GM12864 (cell line): ENCODE data around the gene COTL1.
"Not testable (repeated sequence)": the region's sequence is repeated elsewhere in the genome, so short reads cannot be mapped to it uniquely, and the experiment has no call there.

Experiments
- DNase-seq: peaks from one replicate; pipeline ENCODE4 v3.0.0-alpha.2; 2011; ENCODE audit warnings: low read depth
- H3K4me3 ChIP-seq: 2 replicates; pipeline ENCODE4 v1.5.1; 2011; ENCODE audit warnings: mild to moderate bottlenecking, low read depth, low read length, control low read depth
- CTCF ChIP-seq: IDR thresholded peaks from 2 replicates; pipeline ENCODE4 v1.5.1; 2011; ENCODE audit warnings: low read depth, mild to moderate bottlenecking, moderate library complexity, low read length, control low read depth, inconsistent platforms; ENCODE audit errors: missing control alignments

The COTL1 gene

DNA sequence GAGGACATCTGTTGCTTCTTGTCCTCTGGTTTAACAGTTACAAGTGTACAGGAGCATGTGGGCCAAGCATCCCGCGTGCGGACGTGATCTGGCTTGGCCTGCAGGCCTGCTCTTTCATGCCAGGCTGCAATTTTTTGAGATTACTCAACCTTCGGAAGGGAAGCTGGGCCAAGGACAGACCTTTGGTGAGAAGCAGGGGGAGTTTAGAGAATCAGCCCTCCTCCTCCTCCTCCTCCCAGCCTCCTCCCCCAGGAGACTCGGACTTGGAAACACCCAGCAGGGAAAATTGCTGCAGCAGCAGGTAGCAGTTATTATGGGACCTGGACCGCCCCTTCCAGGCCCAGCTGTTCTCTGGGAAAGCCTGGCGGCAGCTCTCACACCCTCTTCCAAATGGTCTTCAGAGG, 25.3 kb upstream of the COTL1 start:
- no peak for DNase-seq
- no peak overlapping the region for H3K4me3 ChIP-seq
- no peak for TF ChIP-seq CTCF

GRCh38 chr16:84641643-84642358, 23.9 kb upstream of the COTL1 start:
- TF ChIP-seq CTCF: no peak
- DNase-seq: no peak
- H3K4me3 ChIP-seq: peak overlapping the region; percentile 28; the same call in 1 of the 2 replicates

- no peak overlapping the region for H3K4me3 ChIP-seq
- no peak for DNase-seq
- no peak for TF ChIP-seq CTCF
These were observed 22.3 kb upstream of the COTL1 start for GRCh38 chr16:84640145-84640544.

DNA sequence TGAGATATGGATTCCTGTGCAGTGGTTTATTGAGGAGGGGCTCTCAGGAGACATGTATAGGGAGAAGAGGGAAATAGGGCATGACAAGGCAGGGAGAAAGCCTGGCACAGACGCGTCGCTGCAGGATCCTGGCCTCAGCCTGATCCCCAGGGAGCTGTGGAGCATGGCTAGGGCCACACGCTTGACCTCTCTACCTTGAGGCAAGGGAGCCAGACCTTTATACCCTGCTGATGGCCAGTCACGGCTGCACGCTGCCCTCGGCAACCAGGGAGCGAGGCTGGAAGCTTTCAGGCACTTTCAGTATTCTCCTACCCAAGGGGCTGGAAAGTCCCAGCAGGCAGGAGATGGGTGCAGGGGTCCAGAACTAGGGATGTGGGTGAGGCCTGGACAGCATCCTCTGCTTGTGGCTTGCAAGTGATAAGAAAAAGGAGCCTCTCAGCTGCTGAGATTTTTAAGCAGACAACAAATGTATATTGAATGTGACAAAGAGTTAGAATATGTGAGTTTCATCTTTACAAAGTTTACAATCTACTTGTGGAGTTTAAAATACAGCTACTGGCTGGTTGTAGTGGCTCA, 20.4 kb upstream of the COTL1 start:
- no peak for TF ChIP-seq CTCF
- DNase-seq: no peak
- no peak overlapping the region for H3K4me3 ChIP-seq

DNA sequence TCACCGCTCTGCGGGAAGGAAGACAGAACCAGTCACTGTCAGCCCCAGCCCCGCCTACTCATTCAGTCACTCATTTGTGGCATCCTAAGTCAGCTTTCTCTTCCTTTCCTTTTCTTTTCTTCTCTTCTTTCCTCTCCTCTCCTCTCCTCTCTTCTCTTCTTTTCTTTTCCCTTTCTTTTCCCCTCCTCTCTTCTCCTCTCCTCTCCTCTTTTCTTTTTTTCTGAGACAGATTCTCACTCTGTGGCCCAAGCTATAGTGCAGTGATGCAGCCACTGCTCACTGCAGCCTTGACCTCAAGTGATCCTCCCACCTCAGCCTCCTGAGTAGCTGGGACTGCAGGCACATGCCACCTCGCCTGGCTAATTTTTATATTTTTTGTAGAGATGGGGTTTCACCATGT, 19.8 kb upstream of the COTL1 start:
- no peak for DNase-seq
- no peak overlapping the region for H3K4me3 ChIP-seq
- TF ChIP-seq CTCF: no peak

GRCh38 chr16:84635702-84636101, 17.8 kb upstream of the COTL1 start:
- no peak for TF ChIP-seq CTCF
- H3K4me3 ChIP-seq: no peak overlapping the region
- DNase-seq: no peak

GRCh38 chr16:84633622-84634021, 15.7 kb upstream of the COTL1 start:
- DNase-seq: no peak
- no peak for TF ChIP-seq CTCF
- no peak overlapping the region for H3K4me3 ChIP-seq

DNA sequence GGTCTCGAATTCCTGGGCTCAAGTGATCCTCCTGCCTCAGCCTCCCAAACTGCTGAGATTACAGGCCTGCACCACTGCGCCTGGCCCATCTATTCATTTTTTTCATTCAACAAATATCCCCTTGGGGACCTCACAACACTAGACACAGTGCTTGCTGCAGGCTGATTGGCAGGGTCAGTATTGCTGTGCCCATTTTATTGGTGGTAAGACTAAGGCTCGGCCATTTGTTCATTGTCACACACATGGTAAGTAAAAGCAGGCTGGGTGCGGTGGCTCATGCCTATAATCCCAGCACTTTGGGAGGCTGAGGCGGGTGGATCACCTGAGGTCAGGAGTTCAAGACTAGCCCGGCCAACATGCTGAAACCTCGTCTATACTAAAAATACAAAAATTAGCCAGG, 15.0 kb upstream of the COTL1 start:
- H3K4me3 ChIP-seq, DNase-seq: not testable (repeated sequence)
